GM19467 (cell line): ENCODE results near the gene TKFC.

Experiments used
- ATAC-seq: cut with Tn5 transposase; IDR thresholded peaks from one replicate; pipeline ENCODE4 v1.9.1; 2021; ENCODE audit warnings: mild to moderate bottlenecking, moderate library complexity; ENCODE audit not compliant: unreplicated experiment

The TKFC gene

GRCh38 chr11:61332797-61333549 is at the start of gene TKFC, which contains the start of gene DDB1:
TKFC (plus strand) TSS chr11:61333228; CDS start chr11:61334729, 1,501 bp downstream.
DDB1 (minus strand) TSS chr11:61333105; CDS start chr11:61332968, 137 bp downstream.
- ATAC-seq, result peak; percentile 84

GRCh38 chr11:61283613-61284012 is 49.4 kb upstream of the TKFC start:
- no peak for ATAC-seq

- no peak for ATAC-seq
These were observed 45.6 kb upstream of the TKFC start for GRCh38 chr11:61287338-61287977.

GRCh38 chr11:61290905-61291690 is 41.9 kb upstream of the TKFC start:
- ATAC-seq, result no peak

GRCh38 chr11:61292356-61292755 is 40.7 kb upstream of the TKFC start:
- ATAC-seq, result no peak

- ATAC-seq, result no peak
These were observed 38.9 kb upstream of the TKFC start for GRCh38 chr11:61293867-61294716.

- ATAC-seq, result no peak
These were observed 38.1 kb upstream of the TKFC start, which contains the start of gene VWCE for GRCh38 chr11:61294717-61295595. VWCE (minus strand) TSS chr11:61295316; CDS start chr11:61295037, 279 bp downstream.

GRCh38 chr11:61295596-61295926 is 37.5 kb upstream of the TKFC start:
- no peak for ATAC-seq

- ATAC-seq, result no peak
These were observed 35.7 kb upstream of the TKFC start for GRCh38 chr11:61297341-61297740.

- ATAC-seq, result no peak
These were observed 35.3 kb upstream of the TKFC start for GRCh38 chr11:61297746-61298145.

GRCh38 chr11:61298663-61299244 is 34.3 kb upstream of the TKFC start:
- no peak for ATAC-seq

GRCh38 chr11:61302550-61302949 is 30.5 kb upstream of the TKFC start:
- no peak for ATAC-seq

GRCh38 chr11:61303725-61304124 is 29.3 kb upstream of the TKFC start:
- ATAC-seq, result no peak

- ATAC-seq, result no peak
These were observed 27.6 kb upstream of the TKFC start for GRCh38 chr11:61305417-61305816.

- no peak for ATAC-seq
These were observed 26.8 kb upstream of the TKFC start for GRCh38 chr11:61306221-61306620.

- no peak for ATAC-seq
These were observed 25.7 kb upstream of the TKFC start for GRCh38 chr11:61307354-61307753.

- ATAC-seq, result no peak
These were observed 23.9 kb upstream of the TKFC start for GRCh38 chr11:61309141-61309540.

- no peak for ATAC-seq
These were observed 23.3 kb upstream of the TKFC start for GRCh38 chr11:61309739-61310138.

- ATAC-seq, result no peak
These were observed 22.3 kb upstream of the TKFC start for GRCh38 chr11:61310749-61311148.
